Keratinocyte (primary cell): ENCODE data around the gene PFDN5. TPM values are rescaled to one million over a fixed set of nuclear protein-coding genes. Genes with fewer than 3 reads are reported as not detected.

Experiments used
- DNase-seq: peaks from one replicate; pipeline ENCODE4 v3.0.0-alpha.2; 2011; ENCODE audit warnings: low read depth, missing footprints, low spot score
- FAIRE-seq: peaks from 2 replicates; lab custom pipeline; 2011; peaks lifted over from hg19 to GRCh38; lab: Jason Lieb, UNC
- H2AFZ ChIP-seq: 2 replicates; pipeline ENCODE4 v1.6.0; 2012; ENCODE audit warnings: low read length, control low read depth, inconsistent platforms; ENCODE audit not compliant: control insufficient read depth
- H3K27ac ChIP-seq: 2 replicates; pipeline ENCODE4 v1.5.1; 2011; ENCODE audit warnings: low read length; ENCODE audit not compliant: control insufficient read depth, insufficient read depth
- H3K27me3 ChIP-seq: 3 replicates; pipeline ENCODE4 v1.6.0; 2011; ENCODE audit warnings: low read length; ENCODE audit not compliant: control insufficient read depth, insufficient read depth; ENCODE audit errors: extremely low read depth
- H3K36me3 ChIP-seq, 2 experiments: 2 replicates in 1 of 2; 3 replicates in 1 of 2; pipeline ENCODE4 v1.5.1; 2011; ENCODE audit warnings: low read length in 2 of 2, mild to moderate bottlenecking in 1 of 2; ENCODE audit not compliant: control insufficient read depth in 2 of 2, insufficient read depth in 2 of 2; ENCODE audit errors: extremely low read depth in 1 of 2
- H3K4me1 ChIP-seq: 3 replicates; pipeline ENCODE4 v1.5.1; 2011; ENCODE audit warnings: low read length; ENCODE audit not compliant: control insufficient read depth, insufficient read depth; ENCODE audit errors: extremely low read depth
- H3K4me2 ChIP-seq: 3 replicates; pipeline ENCODE4 v1.6.0; 2011; ENCODE audit warnings: low read depth, low read length; ENCODE audit not compliant: control insufficient read depth, insufficient read depth; ENCODE audit errors: extremely low read depth
- H3K4me3 ChIP-seq, 3 experiments: fragments of 200-600 bp in 1 of 3; sonication (generic) in 1 of 3; 2 replicates in 2 of 3; 3 replicates in 1 of 3; pipeline ENCODE4 v1.5.1; 2011 to 2016; ENCODE audit warnings: low read length in 3 of 3, mild to moderate bottlenecking in 3 of 3, control low read depth in 2 of 3, inconsistent platforms in 1 of 3, low read depth in 1 of 3, mixed read lengths in 1 of 3, mixed run types in 1 of 3, moderate library complexity in 1 of 3; ENCODE audit not compliant: control insufficient read depth in 2 of 3, insufficient read depth in 2 of 3; ENCODE audit errors: extremely low read depth in 1 of 3
- H3K79me2 ChIP-seq: 2 replicates; pipeline ENCODE4 v1.6.0; 2012; ENCODE audit warnings: low read length; ENCODE audit not compliant: control insufficient read depth, insufficient read depth
- H3K9ac ChIP-seq: 3 replicates; pipeline ENCODE4 v1.6.0; 2011; ENCODE audit warnings: low read length; ENCODE audit not compliant: control insufficient read depth, insufficient read depth; ENCODE audit errors: extremely low read depth
- H3K9me1 ChIP-seq: 3 replicates; pipeline ENCODE4 v1.6.0; 2011; ENCODE audit warnings: low read length; ENCODE audit not compliant: control insufficient read depth, insufficient read depth; ENCODE audit errors: extremely low read depth
- H3K9me3 ChIP-seq: 2 replicates; pipeline ENCODE4 v1.5.1; 2012; ENCODE audit warnings: low read depth, low read length; ENCODE audit not compliant: control insufficient read depth
- H4K20me1 ChIP-seq: 3 replicates; pipeline ENCODE4 v1.6.0; 2011; ENCODE audit warnings: low read length; ENCODE audit not compliant: control insufficient read depth, insufficient read depth; ENCODE audit errors: extremely low read depth
- EZH2 ChIP-seq: IDR thresholded peaks from one replicate; pipeline ENCODE4 v1.6.1; 2012; ENCODE audit warnings: inconsistent platforms, mild to moderate bottlenecking, low read length, moderate library complexity
- dilution Hi-C: fragments of 300-500 bp; cut with MboI; formaldehyde crosslinking; loops from one replicate; pipeline ENCODE4 v1.7.0; 2020; ENCODE audit warnings: low sequenced_read_pairs; ENCODE audit not compliant: extremely low pct_ligation_motif_present
- polyA plus RNA-seq, 5 experiments: library from polyadenylated mRNA; depleted of rRNA in 3 of 5; stranded (reverse) in 3 of 5; stranded (forward) in 1 of 5; unstranded in 1 of 5; fragments of >200 nt; gene quantifications; 1 replicate in 1 of 5; 2 replicates in 3 of 5; 3 replicates in 1 of 5; pipeline versions ENCODE4 v1.2.1 to v1.2.3, GENCODE V29; 2011 to 2012; ENCODE audit warnings: missing spikeins in 2 of 5, low read depth in 1 of 5, low replicate concordance in 1 of 5
- TF ChIP-seq, protein P1 (sequence below), 3 experiments: IDR thresholded peaks in 1 of 3; conservative IDR thresholded peaks in 1 of 3; optimal IDR thresholded peaks in 1 of 3; 2 replicates in 2 of 3; 3 replicates in 1 of 3; pipeline versions ENCODE3 to v1.5.1; 2011; ENCODE audit warnings: low read length in 3 of 3, mild to moderate bottlenecking in 3 of 3, moderate library complexity in 2 of 3, control low read depth in 1 of 3, inconsistent platforms in 1 of 3; ENCODE audit not compliant: insufficient read depth in 2 of 3; ENCODE audit errors: extremely low read depth in 1 of 3

PFDN5 gene
- polyA plus RNA-seq, 1 donor (not counting 4 experiments of a cell fraction or from before 2014, with no cell fraction given) = 659 TPM

DNA sequence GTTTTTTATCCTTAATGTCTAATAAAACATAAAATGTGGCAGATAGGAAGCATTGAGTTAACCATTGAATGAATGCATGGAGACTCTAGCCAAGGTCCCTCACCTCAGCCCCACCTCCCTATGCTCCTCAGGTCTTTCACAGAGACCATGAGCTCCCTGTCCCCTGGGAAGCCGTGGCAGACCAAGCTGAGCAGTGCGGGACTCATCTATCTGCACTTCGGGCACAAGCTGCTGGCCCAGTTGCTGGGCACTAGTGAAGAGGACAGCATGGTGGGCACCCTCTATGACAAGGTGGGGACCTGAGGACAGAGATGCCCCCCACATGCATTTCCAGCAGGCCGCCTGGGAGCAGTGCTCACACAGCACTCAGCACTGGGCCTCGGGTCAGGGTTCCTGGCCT lies 7.6 kb downstream of the PFDN5 start:
- no peak overlapping the region for H2AFZ ChIP-seq
- H3K4me1 ChIP-seq = peaks cover 16% of the 10 kb centered on the region
- FAIRE-seq (no peak), DNase-seq (no peak)
- H3K27ac ChIP-seq = no peak overlapping the region
- H3K9me3 ChIP-seq = no peaks in the 10 kb centered on the region
- H3K4me2 ChIP-seq = no peak overlapping the region
- dilution Hi-C loops = no loop called here
- peaks cover 19% of the 10 kb centered on the region for H3K79me2 ChIP-seq
- H3K4me3 ChIP-seq = no peak overlapping the region
- H3K27me3 ChIP-seq = no peaks in the 10 kb centered on the region
- TF ChIP-seq EZH2 = no peak
- TF ChIP-seq, protein P1, sequence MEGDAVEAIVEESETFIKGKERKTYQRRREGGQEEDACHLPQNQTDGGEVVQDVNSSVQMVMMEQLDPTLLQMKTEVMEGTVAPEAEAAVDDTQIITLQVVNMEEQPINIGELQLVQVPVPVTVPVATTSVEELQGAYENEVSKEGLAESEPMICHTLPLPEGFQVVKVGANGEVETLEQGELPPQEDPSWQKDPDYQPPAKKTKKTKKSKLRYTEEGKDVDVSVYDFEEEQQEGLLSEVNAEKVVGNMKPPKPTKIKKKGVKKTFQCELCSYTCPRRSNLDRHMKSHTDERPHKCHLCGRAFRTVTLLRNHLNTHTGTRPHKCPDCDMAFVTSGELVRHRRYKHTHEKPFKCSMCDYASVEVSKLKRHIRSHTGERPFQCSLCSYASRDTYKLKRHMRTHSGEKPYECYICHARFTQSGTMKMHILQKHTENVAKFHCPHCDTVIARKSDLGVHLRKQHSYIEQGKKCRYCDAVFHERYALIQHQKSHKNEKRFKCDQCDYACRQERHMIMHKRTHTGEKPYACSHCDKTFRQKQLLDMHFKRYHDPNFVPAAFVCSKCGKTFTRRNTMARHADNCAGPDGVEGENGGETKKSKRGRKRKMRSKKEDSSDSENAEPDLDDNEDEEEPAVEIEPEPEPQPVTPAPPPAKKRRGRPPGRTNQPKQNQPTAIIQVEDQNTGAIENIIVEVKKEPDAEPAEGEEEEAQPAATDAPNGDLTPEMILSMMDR (optimal IDR thresholded peaks at IDR 0.05 in 1 of 3, IDR thresholded peaks at IDR 0.05 in 1 of 3, conservative IDR thresholded peaks at IDR 0.05 in 1 of 3; ENCODE audit: extremely low read depth in 1 of 3, insufficient read depth in 2 of 3, low read length in 3 of 3) = no peak
- no peaks in the 10 kb centered on the region for H4K20me1 ChIP-seq
- H3K36me3 ChIP-seq = peaks cover 24 to 43% of the 10 kb centered on the region in 2 experiments
- no peak overlapping the region for H3K9ac ChIP-seq
- H3K9me1 ChIP-seq = peaks cover 2% of the 10 kb centered on the region

DNA sequence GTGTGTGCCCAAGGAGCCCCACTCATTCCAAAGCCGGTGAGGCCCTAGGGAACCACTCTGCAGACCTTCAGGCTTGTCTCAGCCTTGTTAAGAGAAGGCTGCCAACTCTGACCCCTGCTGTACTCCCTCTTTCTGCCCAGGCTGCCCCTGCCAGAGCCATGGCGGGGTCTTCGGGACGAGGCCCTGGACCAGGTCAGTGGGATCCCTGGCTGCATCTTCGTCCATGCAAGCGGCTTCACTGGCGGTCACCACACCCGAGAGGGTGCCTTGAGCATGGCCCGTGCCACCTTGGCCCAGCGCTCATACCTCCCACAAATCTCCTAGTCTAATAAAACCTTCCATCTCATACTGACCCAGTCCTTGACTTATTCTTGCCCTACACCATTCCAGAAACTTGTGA lies 11.5 kb downstream of the PFDN5 start:
- Histone ChIP-seq H2AFZ (no peak overlapping the region), H3K27ac (no peak overlapping the region), H4K20me1 (no peaks in the 10 kb centered on the region), H3K36me3 (peaks cover 30 to 50% of the 10 kb centered on the region in 2 experiments), H3K4me1 (no peaks in the 10 kb centered on the region), H3K27me3 (no peaks in the 10 kb centered on the region), H3K79me2 (peaks cover 7% of the 10 kb centered on the region), H3K9me1 (peaks cover 2% of the 10 kb centered on the region), H3K4me3 (no peak overlapping the region), H3K4me2 (no peak overlapping the region), H3K9me3 (no peaks in the 10 kb centered on the region), H3K9ac (no peak overlapping the region)
- DNase-seq (no peak), FAIRE-seq (no peak)
- dilution Hi-C loops = no loop called here
- TF ChIP-seq EZH2 = no peak
- TF ChIP-seq, protein P1 (optimal IDR thresholded peaks at IDR 0.05 in 1 of 3, IDR thresholded peaks at IDR 0.05 in 1 of 3, conservative IDR thresholded peaks at IDR 0.05 in 1 of 3; ENCODE audit: extremely low read depth in 1 of 3, insufficient read depth in 2 of 3, low read length in 3 of 3) = no peak
